A549 (cell line): ENCODE results near the gene GSG1L.

Source experiments
- CTCF ChIP-seq: fragments of >200 bp; sonication (Bioruptor Twin); formaldehyde crosslinking; IDR thresholded peaks from 3 replicates; pipeline ENCODE4 v1.5.1; 2016
- MYC ChIP-seq: IDR thresholded peaks from 2 replicates; pipeline ENCODE4 v1.6.1; 2012; ENCODE audit warnings: mild to moderate bottlenecking, inconsistent platforms, low read length, improper control_type of control experiment, borderline replicate concordance
- NR3C1 ChIP-seq: fragments of >200 bp; sonication (Bioruptor Twin); formaldehyde crosslinking; IDR thresholded peaks from 3 replicates; pipeline ENCODE4 v1.6.1; 2017
- POLR2A ChIP-seq: IDR thresholded peaks from 2 replicates; pipeline ENCODE4 v1.6.1; 2012; ENCODE audit warnings: mild to moderate bottlenecking, low read length
- POLR2AphosphoS2 ChIP-seq: conservative IDR thresholded peaks from 2 replicates; pipeline ENCODE4 v1.6.1; 2012; ENCODE audit warnings: low read length, improper control_type of control experiment, inconsistent platforms
- RCOR1 ChIP-seq: fragments of 150-350 bp; IDR thresholded peaks from 2 replicates; pipeline ENCODE4 v1.6.1; 2014; ENCODE audit warnings: antibody characterized with exemption, low read length, low read depth
- TP53 ChIP-seq: fragments of 250-450 bp; sonication (Bioruptor Pico); IDR thresholded peaks from 2 replicates; pipeline ENCODE4 v1.5.0; 2021; ENCODE audit warnings: mild to moderate bottlenecking, moderate library complexity

GRCh38 chr16:27780468-27781194 is 282.9 kb downstream of the GSG1L start:
- TF ChIP-seq POLR2A (no peak), TP53 (no peak), POLR2AphosphoS2 (no peak), RCOR1 (no peak), CTCF (no peak), NR3C1 (no peak), MYC (no peak)
